ENCODE data around the gene ERAL1.
"Not testable (repeated sequence)": the region's sequence is repeated elsewhere in the genome, so short reads cannot be mapped to it uniquely, and the experiment has no call there.

ERAL1 gene

DNA sequence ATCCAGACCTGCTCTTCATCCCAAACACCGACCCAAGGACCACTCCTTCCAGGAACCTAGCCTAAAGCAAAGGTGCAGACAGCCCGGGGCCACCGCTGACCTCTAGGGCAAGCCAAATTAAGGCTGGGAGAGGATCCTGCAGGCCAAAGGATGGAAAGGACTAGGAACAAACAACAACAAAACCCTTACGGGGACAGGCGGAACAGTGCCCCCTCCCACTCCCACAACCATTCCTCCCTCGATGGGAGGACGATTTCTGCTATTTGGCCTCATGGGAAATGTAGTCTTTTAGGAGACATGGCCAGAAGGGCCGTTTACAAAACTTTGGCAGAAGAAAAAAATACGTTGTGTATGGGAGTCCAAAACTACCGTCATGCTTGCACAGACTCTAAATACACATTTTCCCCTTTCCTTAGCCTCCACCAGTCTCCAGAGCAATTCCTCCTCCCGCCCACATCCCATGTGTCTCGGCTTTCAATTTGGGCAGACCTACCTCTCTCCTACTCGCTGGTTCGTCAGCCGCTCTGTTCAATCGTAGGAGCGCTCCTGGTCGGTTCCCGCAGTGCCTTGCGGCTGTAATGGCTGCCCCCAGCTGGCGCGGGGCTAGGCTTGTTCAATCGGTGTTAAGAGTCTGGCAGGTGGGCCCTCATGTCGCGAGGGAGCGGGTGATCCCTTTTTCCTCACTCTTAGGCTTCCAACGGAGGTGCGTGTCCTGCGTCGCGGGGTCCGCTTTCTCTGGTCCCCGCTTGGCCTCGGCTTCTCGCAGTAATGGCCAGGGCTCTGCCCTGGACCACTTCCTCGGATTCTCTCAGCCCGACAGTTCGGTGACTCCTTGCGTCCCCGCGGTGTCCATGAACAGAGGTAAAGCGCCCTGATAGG is at the start of gene ERAL1:
Gene ERAL1, plus strand, starts transcription at position 560 of the 879 bp plus-strand sequence. Its CDS starts 19 bp downstream, at position 579.
- peak; percentile 47 to 57 for DNase-seq (ENCODE audit: low read depth in 2 of 2)

DNA sequence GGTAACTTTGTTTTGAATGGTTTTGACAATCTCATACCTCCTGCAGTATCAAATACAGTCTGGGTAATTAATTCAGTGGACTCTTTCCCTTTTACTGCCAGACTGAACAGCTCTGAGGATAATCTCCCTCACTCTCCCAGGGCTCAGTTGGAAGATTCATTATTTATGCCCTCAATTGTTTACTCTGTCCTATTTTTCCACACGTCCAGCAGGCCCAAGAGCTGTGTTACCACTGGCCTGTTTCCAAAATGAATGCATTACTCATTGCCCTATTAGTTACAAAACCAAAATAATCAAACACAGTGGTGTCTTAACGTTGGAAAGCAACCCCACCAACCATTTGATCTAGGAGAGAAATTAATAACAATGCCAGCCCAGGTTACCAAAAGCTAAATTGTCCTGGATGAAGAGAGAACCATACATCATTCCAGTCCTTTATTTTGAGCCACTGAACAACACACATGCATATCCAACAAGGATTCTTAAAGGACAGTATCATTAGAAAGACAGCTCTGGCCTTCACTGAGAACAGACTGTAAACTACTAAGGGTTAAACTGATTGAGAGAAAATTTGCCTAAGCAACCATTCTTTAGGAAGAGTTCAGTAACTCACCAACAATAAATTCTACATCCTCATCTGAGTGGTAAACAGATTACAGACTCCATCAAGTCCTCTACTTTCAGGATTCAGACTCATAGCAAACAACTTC is 46.7 kb upstream of the ERAL1 start:
- peak; percentile 33 for DNase-seq (ENCODE audit: low read depth in 2 of 2)

- no peak for DNase-seq (ENCODE audit: low read depth in 2 of 2)
Observed at GRCh38 chr17:28810437-28810836, 44.4 kb upstream of the ERAL1 start.

- DNase-seq (ENCODE audit: low read depth in 2 of 2): no peak
Observed at GRCh38 chr17:28811651-28812090, 43.1 kb upstream of the ERAL1 start.

DNA sequence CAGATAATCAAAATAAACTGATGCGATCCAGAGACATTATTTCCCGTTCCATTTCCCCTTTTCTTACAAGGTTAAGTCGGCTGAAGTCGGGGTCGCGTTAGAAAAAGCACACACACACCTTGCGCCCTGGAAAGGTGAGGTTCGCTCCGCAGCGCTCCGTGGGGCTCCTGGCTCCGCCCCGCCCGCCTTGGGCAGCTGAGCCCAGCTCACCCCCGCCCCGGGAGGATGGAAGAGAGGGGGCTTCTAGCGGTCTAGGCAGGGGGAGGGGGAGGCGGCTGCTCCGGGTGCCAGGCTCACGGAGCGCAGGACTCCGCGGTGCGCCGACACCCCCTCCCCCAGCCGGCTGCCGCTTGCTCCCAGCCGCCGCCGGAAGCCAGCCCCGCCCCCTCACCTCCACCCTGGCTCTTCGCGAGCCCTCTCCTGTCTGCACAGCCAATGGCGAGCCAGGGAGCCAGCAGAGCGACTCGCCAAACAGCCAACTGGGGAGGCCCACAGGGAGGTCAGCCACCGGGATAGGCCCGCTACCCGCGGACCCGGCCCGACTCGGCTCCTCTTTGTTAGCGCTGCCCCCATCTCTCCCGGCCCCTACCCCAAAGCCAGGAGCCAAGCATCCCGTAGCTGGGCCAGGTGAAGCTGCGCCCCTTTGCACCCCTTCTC is 42.6 kb upstream of the ERAL1 start:
- DNase-seq (ENCODE audit: low read depth in 2 of 2): peak; percentile 90 to 91

GRCh38 chr17:28812748-28813377 is 42.0 kb upstream of the ERAL1 start:
- peak; percentile 11 to 19 for DNase-seq (ENCODE audit: low read depth in 2 of 2)

DNA sequence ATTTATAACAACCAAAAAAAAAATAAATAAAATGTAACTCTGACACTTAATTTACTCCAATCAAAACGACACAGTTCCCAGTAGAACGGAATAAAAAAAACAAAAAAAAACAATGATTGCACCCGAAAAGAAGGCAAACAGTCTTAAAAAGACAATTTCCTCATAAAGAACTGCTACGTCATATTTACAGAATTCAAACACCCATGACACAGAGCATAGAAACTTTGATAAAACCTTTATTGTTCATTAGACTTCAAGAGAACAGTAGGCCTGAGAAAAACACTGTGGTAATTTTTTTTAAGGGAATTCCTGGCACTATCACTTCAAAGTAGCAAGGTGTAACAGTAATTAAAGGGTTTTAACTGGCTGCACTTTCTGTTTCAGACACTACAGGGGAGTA is 38.3 kb upstream of the ERAL1 start:
- no peak for DNase-seq (ENCODE audit: low read depth in 2 of 2)

- no peak for DNase-seq (ENCODE audit: low read depth in 2 of 2)
Observed at GRCh38 chr17:28818819-28819221, 36.0 kb upstream of the ERAL1 start.

DNA sequence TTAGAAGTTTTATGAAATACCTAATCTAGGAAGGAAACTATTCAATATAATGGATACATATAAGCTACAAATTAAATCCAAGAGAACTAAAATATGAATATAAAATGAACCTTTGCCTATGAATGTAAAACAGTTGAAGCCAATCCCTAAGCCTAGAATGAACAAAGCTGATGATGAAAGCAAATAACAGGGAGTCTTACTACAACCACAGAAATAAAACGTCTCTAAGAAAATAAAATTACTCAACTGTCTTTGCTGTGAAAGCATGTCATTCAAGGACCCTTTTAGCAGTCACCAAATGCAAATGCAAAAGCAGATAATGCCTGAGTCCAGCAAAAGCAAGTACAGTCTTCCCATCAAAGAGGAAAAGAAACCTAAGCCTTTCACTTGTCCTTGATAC is 35.2 kb upstream of the ERAL1 start:
- no peak for DNase-seq (ENCODE audit: low read depth in 2 of 2)

DNA sequence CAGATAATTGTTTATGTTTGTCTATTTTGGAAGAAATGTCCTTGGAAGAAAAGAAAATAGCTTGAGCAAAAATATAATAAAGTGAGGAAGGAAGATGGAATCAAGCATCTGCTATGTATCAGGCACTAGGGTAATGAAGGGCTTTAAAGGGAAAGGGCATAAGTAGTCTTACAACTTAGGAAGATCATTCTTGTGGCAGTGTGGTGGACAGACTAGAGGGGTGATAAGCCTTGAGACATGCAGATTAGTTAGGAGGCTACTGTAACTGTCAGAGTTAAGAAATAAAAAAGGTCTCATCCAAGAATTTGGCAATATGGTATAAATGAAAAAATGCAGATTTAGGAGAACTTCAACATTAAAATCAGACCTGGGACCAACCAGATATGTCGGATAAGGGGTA is 27.1 kb upstream of the ERAL1 start:
- no peak for DNase-seq (ENCODE audit: low read depth in 2 of 2)

GRCh38 chr17:28828294-28829040 is 26.3 kb upstream of the ERAL1 start:
- no peak for DNase-seq (ENCODE audit: low read depth in 2 of 2)

GRCh38 chr17:28834420-28834819 is 20.4 kb upstream of the ERAL1 start:
- no peak for DNase-seq (ENCODE audit: low read depth in 2 of 2)

- not testable (repeated sequence) for DNase-seq (ENCODE audit: low read depth in 2 of 2)
Observed at GRCh38 chr17:28836541-28836940, 18.3 kb upstream of the ERAL1 start.

DNA sequence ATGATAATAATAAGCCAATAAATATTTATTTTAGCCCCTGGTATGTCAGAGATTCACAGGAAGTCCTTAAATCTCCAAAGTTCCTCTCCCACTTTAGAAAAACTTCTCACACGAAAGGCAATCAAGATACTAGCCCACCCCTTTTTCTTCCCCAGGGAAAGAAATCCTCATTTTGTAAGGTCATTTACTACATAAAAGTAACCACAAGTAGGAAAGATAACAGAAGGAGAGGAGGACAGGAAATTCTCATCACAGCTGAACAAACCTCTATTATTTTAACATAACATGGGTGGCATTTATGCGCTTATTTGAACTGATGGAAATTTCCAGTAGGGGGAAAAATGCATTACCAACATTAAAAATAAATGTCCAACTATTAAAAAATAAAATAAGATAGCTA is 15.6 kb upstream of the ERAL1 start:
- no peak for DNase-seq (ENCODE audit: low read depth in 2 of 2)

DNA sequence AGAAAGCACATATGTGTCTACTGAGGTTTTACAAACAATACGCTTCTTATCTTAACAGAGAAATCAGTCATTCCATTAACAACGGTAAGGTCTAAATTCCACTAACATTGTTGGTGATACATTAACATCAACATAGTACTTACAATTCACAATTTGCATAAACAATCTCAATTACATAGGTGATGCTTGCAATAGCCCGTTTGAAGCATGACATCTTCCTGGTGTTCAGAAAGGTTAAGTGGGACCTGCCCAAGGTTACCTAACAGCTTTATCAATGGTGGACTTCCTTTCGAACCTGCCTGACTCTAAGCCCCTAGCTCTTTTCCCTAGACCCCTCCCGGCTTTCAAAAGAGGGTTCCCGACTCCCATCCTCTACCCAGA is 12.9 kb upstream of the ERAL1 start:
- no peak for DNase-seq (ENCODE audit: low read depth in 2 of 2)

GRCh38 chr17:28842282-28843012 is 12.4 kb upstream of the ERAL1 start, which contains the start of gene FAM222B:
FAM222B (minus strand) TSS chr17:28842790; CDS start chr17:28766667, 76,123 bp downstream.
- DNase-seq (ENCODE audit: low read depth in 2 of 2): peak; percentile 45 to 53

- DNase-seq (ENCODE audit: low read depth in 2 of 2): no peak
Observed at GRCh38 chr17:28843816-28844148, 11.0 kb upstream of the ERAL1 start.

GRCh38 chr17:28846231-28846630 is 8.6 kb upstream of the ERAL1 start:
- no peak for DNase-seq (ENCODE audit: low read depth in 2 of 2)

GRCh38 chr17:28846699-28847098 is 8.1 kb upstream of the ERAL1 start:
- DNase-seq (ENCODE audit: low read depth in 2 of 2): not testable (repeated sequence)

- not testable (repeated sequence) for DNase-seq (ENCODE audit: low read depth in 2 of 2)
Observed at GRCh38 chr17:28848667-28849066, 6.1 kb upstream of the ERAL1 start.

Measured in fibroblast of skin of left biceps (primary cell).